SK-N-SH (cell line): ENCODE data around the gene TRIM29. TPM values are rescaled to one million over a fixed set of nuclear protein-coding genes. Genes with fewer than 3 reads are reported as not detected.

Experiments used
- CTCF ChIA-PET: fragments of 300-600, 350-600 bp; formaldehyde crosslinking; extraction: SDS; loops from one replicate; lab custom pipeline; 2021; lab: Yijun Ruan, JAX
- POLR2A ChIA-PET: fragments of 350-600 bp; sonication (Branson Sonifier 250); formaldehyde crosslinking; extraction: SDS; loops from one replicate; lab custom pipeline; 2020; ENCODE audit warnings: antibody characterized with exemption, inconsistent platforms; lab: Yijun Ruan, JAX
- DNase-seq: peaks from one replicate; pipeline ENCODE4 v3.0.0; 2012
- H2AFZ ChIP-seq: fragments of 200-600 bp; sonication (generic); 2 replicates; pipeline ENCODE4 v1.8.1; 2016; ENCODE audit warnings: antibody characterized with exemption, mild to moderate bottlenecking, low read depth
- H3F3A ChIP-seq: fragments of 200-600 bp; sonication (generic); replicated peaks from 2 replicates; pipeline ENCODE3; 2016; ENCODE audit warnings: antibody characterized with exemption, mild to moderate bottlenecking; ENCODE audit not compliant: insufficient read depth
- H3K27ac ChIP-seq, 2 experiments: fragments of 200-500 bp in 1 of 2; fragments of 200-600 bp in 1 of 2; sonication (Bioruptor generic) in 1 of 2; sonication (generic), shearing (Covaris generic) in 1 of 2; 2 replicates each; pipeline versions ENCODE4 v1.5.1 to v1.6.1; 2014 to 2016; ENCODE audit warnings: low read depth in 2 of 2, inconsistent platforms in 1 of 2, low read length in 1 of 2, mild to moderate bottlenecking in 1 of 2, mixed read lengths in 1 of 2
- H3K27me3 ChIP-seq: fragments of 200-600 bp; sonication (generic), shearing (Covaris generic); 2 replicates; pipeline ENCODE4 v1.6.1; 2016; ENCODE audit warnings: mixed run types; ENCODE audit not compliant: insufficient read depth
- H3K36me3 ChIP-seq, 2 experiments: fragments of 200-500 bp in 1 of 2; fragments of 200-600 bp in 1 of 2; sonication (Bioruptor generic) in 1 of 2; sonication (generic) in 1 of 2; replicated peaks in 1 of 2; 2 replicates each; pipeline versions ENCODE3 to v1.5.1; 2014 to 2016; ENCODE audit warnings: low read length in 1 of 2, mild to moderate bottlenecking in 1 of 2; ENCODE audit not compliant: insufficient read depth in 2 of 2, control insufficient read depth in 1 of 2
- H3K4me1 ChIP-seq, 2 experiments: fragments of 200-500 bp in 1 of 2; fragments of 200-600 bp in 1 of 2; sonication (Bioruptor generic) in 1 of 2; sonication (generic), shearing (Covaris generic) in 1 of 2; 2 replicates each; pipeline versions ENCODE4 v1.5.1 to v1.6.1; 2014 to 2016; ENCODE audit warnings: low read depth in 1 of 2, low read length in 1 of 2, mixed run types in 1 of 2; ENCODE audit not compliant: insufficient read depth in 2 of 2, control insufficient read depth in 1 of 2
- H3K4me2 ChIP-seq: fragments of 200-600 bp; sonication (generic), shearing (Covaris generic); 2 replicates; pipeline ENCODE4 v1.6.1; 2017; ENCODE audit warnings: mixed run types
- H3K4me3 ChIP-seq, 2 experiments: fragments of 200-500 bp in 1 of 2; fragments of 200-600 bp in 1 of 2; sonication (Bioruptor generic) in 1 of 2; sonication (generic), shearing (Covaris generic) in 1 of 2; 2 replicates each; pipeline versions ENCODE4 v1.5.1 to v1.8.1; 2014 to 2016; ENCODE audit warnings: low read depth in 2 of 2, inconsistent platforms in 1 of 2, low read length in 1 of 2, mild to moderate bottlenecking in 1 of 2, mixed read lengths in 1 of 2, moderate library complexity in 1 of 2
- H3K79me2 ChIP-seq: fragments of 200-600 bp; sonication (generic); 2 replicates; pipeline ENCODE4 v1.8.1; 2017; ENCODE audit warnings: mild to moderate bottlenecking; ENCODE audit not compliant: insufficient read depth
- H3K9ac ChIP-seq: fragments of 200-600 bp; sonication (generic); 2 replicates; pipeline ENCODE4 v1.6.1; 2017; ENCODE audit warnings: mixed run types
- H3K9me2 ChIP-seq: fragments of 200-600 bp; sonication (generic); 2 replicates; pipeline ENCODE4 v1.6.1; 2017; ENCODE audit warnings: mixed run types
- H3K9me3 ChIP-seq: fragments of 200-600 bp; sonication (generic); 2 replicates; pipeline ENCODE4 v1.6.1; 2017; ENCODE audit warnings: mixed run types, mild to moderate bottlenecking, moderate library complexity
- H4K20me1 ChIP-seq: fragments of 200-600 bp; sonication (generic); 2 replicates; pipeline ENCODE4 v1.6.1; 2017; ENCODE audit warnings: mild to moderate bottlenecking, mixed run types; ENCODE audit not compliant: insufficient read depth
- CHD2 ChIP-seq: fragments of 150-350 bp; IDR thresholded peaks from 2 replicates; pipeline ENCODE4 v1.6.1; 2018; ENCODE audit warnings: low read length; ENCODE audit not compliant: partially characterized antibody
- EP300 ChIP-seq, 2 experiments: IDR thresholded peaks; 2 replicates each; pipeline versions ENCODE4 v1.4.0 to v1.6.1; 2012; ENCODE audit warnings: borderline replicate concordance in 1 of 2, low read depth in 1 of 2, low read length in 1 of 2
- GATA2 ChIP-seq: sonication (generic); formaldehyde crosslinking; IDR thresholded peaks from 2 replicates; pipeline ENCODE4 v1.5.0; 2020; ENCODE audit warnings: mild to moderate bottlenecking, missing genetic modification reagents
- POLR2AphosphoS5 ChIP-seq: IDR thresholded peaks from 2 replicates; pipeline ENCODE4 v1.6.1; 2012; ENCODE audit warnings: low read depth, low read length
- RAD21 ChIP-seq: IDR thresholded peaks from 2 replicates; pipeline ENCODE4 v1.6.1; 2012; ENCODE audit warnings: mild to moderate bottlenecking, low read length
- RCOR1 ChIP-seq: fragments of 150-350 bp; IDR thresholded peaks from 2 replicates; pipeline ENCODE4 v1.6.1; 2017; ENCODE audit warnings: antibody characterized with exemption, low read length
- RFX5 ChIP-seq: IDR thresholded peaks from 2 replicates; pipeline ENCODE4 v1.6.1; 2012; ENCODE audit warnings: mild to moderate bottlenecking, improper control_type of control experiment, low read length
- WGBS: methylation state at CpG from one replicate; pipeline ENCODE4 v1.1.6; 2017; ENCODE audit warnings: low lambda C conversion rate; 5-methylcytosine and 5-hydroxymethylcytosine counted together
- polyA plus RNA-seq, 3 experiments: library from polyadenylated mRNA; depleted of rRNA; stranded (reverse); fragments of >200 nt; gene quantifications; 2 replicates each; pipeline ENCODE4 v1.2.3, GENCODE V29; 2012

The TRIM29 gene
- polyA plus RNA-seq, 1 of the 3 experiments (the other 2 are of a cell fraction) = 0.03 TPM

DNA sequence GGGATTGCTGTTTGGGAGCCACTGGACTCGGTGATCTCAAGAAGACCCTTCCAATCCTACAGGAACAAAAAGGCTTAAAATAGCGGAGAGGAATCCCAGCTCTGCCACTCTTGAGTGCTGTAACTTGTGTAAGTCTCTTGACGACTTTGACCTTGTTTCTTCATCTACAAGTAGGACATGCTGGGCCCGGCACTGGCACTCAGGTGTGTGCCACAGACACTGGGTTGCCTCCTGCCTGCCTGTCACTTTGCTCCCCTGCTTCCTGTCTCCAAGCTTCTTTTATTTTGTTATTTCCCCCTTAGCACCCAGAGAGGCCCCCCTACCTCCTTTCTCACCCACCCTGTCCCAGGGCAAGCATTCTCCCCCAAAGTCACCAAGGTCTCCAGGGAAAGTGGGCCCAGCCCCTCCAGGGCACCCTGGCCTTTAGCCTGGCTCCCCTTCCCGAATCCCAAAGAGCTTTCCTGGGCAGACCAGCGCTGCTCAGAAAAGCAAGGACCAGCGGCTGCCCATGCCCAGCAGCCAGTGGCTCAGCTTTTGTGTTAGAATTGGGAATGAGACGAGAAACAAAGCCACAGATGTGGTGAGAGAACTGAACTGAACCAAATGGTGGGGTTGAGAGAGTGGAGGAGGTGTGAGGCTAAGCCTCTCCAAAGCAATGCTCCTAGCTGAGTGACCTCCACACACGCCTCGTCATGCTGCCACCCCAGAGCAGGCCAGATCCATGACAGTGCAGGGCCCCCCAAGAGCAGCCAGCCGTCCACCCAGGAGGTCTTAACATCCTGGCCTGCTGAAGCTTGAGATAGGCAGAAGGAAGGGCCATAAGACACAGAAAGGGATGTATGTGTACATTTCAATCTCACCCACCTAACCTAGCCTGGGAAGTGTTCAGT, 4.5 kb downstream of the TRIM29 start:
- no peak overlapping the region for H3K9ac ChIP-seq
- no peaks in the 10 kb centered on the region for H4K20me1 ChIP-seq
- CTCF ChIA-PET = interaction anchor here (0.9 to 2.7 kb wide), 5 partner anchors 10 to 167 kb away, joined by 3 to 9 read pairs (median 3); no protein-coding TSS in a partner anchor

GRCh38 chr11:120132645-120133185, 5.2 kb downstream of the TRIM29 start:
- TF ChIP-seq POLR2AphosphoS5 = no peak
- TF ChIP-seq EP300 (IDR thresholded peaks at IDR 0.05; ENCODE audit: borderline replicate concordance in 1 of 2, low read depth in 1 of 2, low read length in 1 of 2) = peak in 1 of 2 experiments; percentile 74; a peak in 1 of 4 replicates
- peak; percentile 90 for TF ChIP-seq GATA2 (CRISPR knock-in tag)
- peak; percentile 73 for TF ChIP-seq RCOR1
- TF ChIP-seq, all 33 proteins: peak for 3

More for the DNA sequence above, 4.5 kb downstream of the TRIM29 start:
- H2AFZ ChIP-seq = no peak overlapping the region
- no peaks in the 10 kb centered on the region; the same call in 1 of the 2 replicates for H3K27me3 ChIP-seq
- no peaks in the 10 kb centered on the region for H3F3A ChIP-seq
- 31% methylated on average over 8 of the region's 11 CpGs for WGBS
- H3K27ac ChIP-seq = no peak overlapping the region
- H3K4me2 ChIP-seq = no peak overlapping the region
- TF ChIP-seq GATA2 (CRISPR knock-in tag) = no peak
- TF ChIP-seq RAD21 = no peak
- TF ChIP-seq CHD2 = no peak
- TF ChIP-seq RFX5 = no peak
- H3K36me3 ChIP-seq = no peaks in the 10 kb centered on the region
- H3K79me2 ChIP-seq = no peaks in the 10 kb centered on the region
- peaks cover 0 to 25% of the 10 kb centered on the region in 2 experiments; a peak in 1 of 4 replicates for H3K4me1 ChIP-seq
- H3K9me3 ChIP-seq = no peaks in the 10 kb centered on the region
- H3K9me2 ChIP-seq = no peaks in the 10 kb centered on the region
- POLR2A ChIA-PET = no interaction called here
- peak; percentile 27 for DNase-seq
- no peak overlapping the region for H3K4me3 ChIP-seq

More at GRCh38 chr11:120132645-120133185, 5.2 kb downstream of the TRIM29 start:
- POLR2A ChIA-PET = no interaction called here
- DNase-seq = peak; percentile 70
- Histone ChIP-seq H3K4me2 (no peak overlapping the region), H3K9me3 (no peaks in the 10 kb centered on the region), H3K9me2 (no peaks in the 10 kb centered on the region), H3F3A (no peaks in the 10 kb centered on the region), H3K4me1 (peaks cover 0 to 19% of the 10 kb centered on the region in 2 experiments; a peak in 1 of 4 replicates), H4K20me1 (no peaks in the 10 kb centered on the region), H3K79me2 (no peaks in the 10 kb centered on the region), H2AFZ (no peak overlapping the region), H3K4me3 (no peak overlapping the region), H3K36me3 (no peaks in the 10 kb centered on the region), H3K9ac (no peak overlapping the region), H3K27ac (no peak overlapping the region; a peak in 1 of 4 replicates), H3K27me3 (no peaks in the 10 kb centered on the region; the same call in 1 of the 2 replicates)
- WGBS = 31% methylated on average over 4 of the region's 4 CpGs
- CTCF ChIA-PET = interaction anchor here (1.4 to 2.7 kb wide), 3 partner anchors 10 to 99 kb away, joined by 3 to 9 read pairs (median 4); no protein-coding TSS in a partner anchor
